Measurements from ENCODE around the gene TMEM273. TPM values are rescaled to one million over a fixed set of nuclear protein-coding genes. Genes with fewer than 3 reads are reported as not detected.

Gene TMEM273
- total and polyA plus RNA-seq, 2 of the 4 experiments (the other 2 are of a cell fraction), result not detected

GRCh38 chr10:49220679-49221078 is 32.5 kb upstream of the TMEM273 start:
- H2AFZ ChIP-seq (replicated peaks; ENCODE audit: low read length, poor library complexity), result peak overlapping the region; percentile 39
- no peak overlapping the region for H3K23ac ChIP-seq (ENCODE audit: low read depth, low read length)
- H3K36me3 ChIP-seq (ENCODE audit: control insufficient read depth, insufficient read depth, low read length), result no peaks in the 10 kb centered on the region
- POLR2A ChIA-PET (ENCODE audit: unreplicated experiment), result no interaction called here
- no peak overlapping the region for H3K18ac ChIP-seq (ENCODE audit: low read depth, low read length)
- no peak overlapping the region for H4K5ac ChIP-seq (ENCODE audit: low read depth, low read length)
- H3K9me1 ChIP-seq (ENCODE audit: insufficient read depth, low read length), result 0 out of 2 replicates have a peak, but pooled peaks cover 4% of the 10 kb centered on the region
- no peak overlapping the region for H3K9ac ChIP-seq (ENCODE audit: low read depth, low read length)
- no peaks in the 10 kb centered on the region for H3K79me1 ChIP-seq (ENCODE audit: low read depth in 1 of 2, low read length in 2 of 2)
- no peak overlapping the region for H3K4ac ChIP-seq (ENCODE audit: low read depth, low read length)
- no peak overlapping the region for H4K91ac ChIP-seq (ENCODE audit: insufficient read depth, low read depth, low read length)
- WGBS, 2 experiments (ENCODE audit: extremely low coverage in 2 of 2, insufficient read length in 1 of 2), result no CpG with 5 or more reads among the region's 2 CpGs
- H4K20me1 ChIP-seq (ENCODE audit: insufficient read depth, low read length), result no peaks in the 10 kb centered on the region
- H2BK15ac ChIP-seq (ENCODE audit: low read depth, low read length), result no peak overlapping the region
- ATAC-seq (ENCODE audit: low read depth) (no peak), DNase-seq (no peak)
- H2BK120ac ChIP-seq (ENCODE audit: low read depth, low read length), result no peak overlapping the region
- CTCF ChIA-PET, result no interaction called here
- H3K27ac ChIP-seq (ENCODE audit: insufficient read depth, low read length), result no peak overlapping the region
- no peaks in the 10 kb centered on the region; the same call in 1 of the 2 replicates for H3K9me3 ChIP-seq (ENCODE audit: control insufficient read depth, insufficient read depth, low read length)
- H3K4me3 ChIP-seq (ENCODE audit: insufficient read depth, low read depth, low read length), result no peak overlapping the region
- intact Hi-C loops (cut with micrococcal nuclease) (no loop called here), dilution Hi-C loops (cut with HindIII; ENCODE audit: low sequenced_read_pairs, unreplicated experiment) (no loop called here), in situ Hi-C loops (cut with MboI; ENCODE audit: low sequenced_read_pairs) (no loop called here)
- H3K14ac ChIP-seq (replicated peaks; ENCODE audit: low read depth, low read length), result no peak overlapping the region
- peaks cover 28% of the 10 kb centered on the region for H3K27me3 ChIP-seq (ENCODE audit: control insufficient read depth, insufficient read depth, low read length)
- TF ChIP-seq RCOR1 (IDR thresholded peaks at IDR 0.05; ENCODE audit: insufficient replicate concordance, low read length), result no peak
- TF ChIP-seq MAFK (IDR thresholded peaks at IDR 0.05; ENCODE audit: low read depth, low read length), result no peak
- no peak for TF ChIP-seq CEBPB (IDR thresholded peaks at IDR 0.05; ENCODE audit: low read depth, low read length)
- no peak for TF ChIP-seq CHD1 (IDR thresholded peaks at IDR 0.05; ENCODE audit: low read depth, low read length)
- no peak for TF ChIP-seq SMC3 (IDR thresholded peaks at IDR 0.05; ENCODE audit: low read depth, low read length)
- no peak for TF ChIP-seq MXI1 (IDR thresholded peaks at IDR 0.05; ENCODE audit: borderline replicate concordance, low read depth, low read length)
- no peak for TF ChIP-seq FOS (IDR thresholded peaks at IDR 0.05; ENCODE audit: low read depth, low read length)
- no peak for TF ChIP-seq POLR2A (IDR thresholded peaks at IDR 0.05; ENCODE audit: low read depth, low read length)
- no peak for TF ChIP-seq CTCF (conservative IDR thresholded peaks at IDR 0.05; ENCODE audit: low read depth, low read length)
- TF ChIP-seq BHLHE40 (IDR thresholded peaks at IDR 0.05; ENCODE audit: low read depth, low read length), result no peak
- no peak for TF ChIP-seq USF2 (IDR thresholded peaks at IDR 0.05; ENCODE audit: low read depth, low read length)
- no peak overlapping the region for H3K56ac ChIP-seq (ENCODE audit: extremely low read depth, insufficient read depth, low read length)
- H4K8ac ChIP-seq (ENCODE audit: low read depth in 2 of 2, low read length in 2 of 2), result no peak overlapping the region
- H2BK5ac ChIP-seq (ENCODE audit: low read depth, low read length, poor library complexity, severe bottlenecking), result no peak overlapping the region
- no peak overlapping the region for H2AK9ac ChIP-seq (replicated peaks; ENCODE audit: low read depth, low read length, poor library complexity)
- 0 out of 2 replicates have a peak overlapping the region, but pooled peaks have one; percentile 38 for H2BK20ac ChIP-seq (ENCODE audit: low read depth, low read length)
- H3K4me2 ChIP-seq (ENCODE audit: low read depth, low read length), result no peak overlapping the region
- H2AK5ac ChIP-seq (ENCODE audit: low read depth, low read length), result 0 out of 2 replicates have a peak overlapping the region, but pooled peaks have one; percentile 16
- no TSS peak for BruUV-seq (replicated peaks)
- H3K4me1 ChIP-seq (ENCODE audit: control insufficient read depth, insufficient read depth, low read length), result peaks cover 2% of the 10 kb centered on the region; the same call in 1 of the 2 replicates
